OCI-LY1 (cell line): Measurements from ENCODE around the gene CENPO.

Experiments
- H2AFZ ChIP-seq: fragments of 200-600 bp; sonication (generic), shearing (Covaris generic); 2 replicates; pipeline ENCODE4 v1.6.0; 2014; ENCODE audit warnings: antibody characterized with exemption, mild to moderate bottlenecking, low read length
- H3F3A ChIP-seq: fragments of 200-600 bp; sonication (generic), shearing (Covaris generic); 2 replicates; pipeline ENCODE4 v1.6.0; 2014; ENCODE audit warnings: mild to moderate bottlenecking, antibody characterized with exemption, low read length, moderate library complexity; ENCODE audit not compliant: insufficient read depth
- H3K27ac ChIP-seq: fragments of 200-600 bp; sonication (generic); 2 replicates; pipeline ENCODE4 v1.5.1; 2014; ENCODE audit warnings: low read length, mixed run types, mild to moderate bottlenecking, low read depth; ENCODE audit not compliant: poor library complexity, severe bottlenecking
- H3K27me3 ChIP-seq: fragments of 200-600 bp; sonication (generic); 2 replicates; pipeline ENCODE4 v1.6.0; 2014; ENCODE audit warnings: antibody characterized with exemption, mild to moderate bottlenecking, low read length, moderate library complexity; ENCODE audit not compliant: insufficient read depth
- H3K36me3 ChIP-seq: fragments of 200-600 bp; sonication (generic); 2 replicates; pipeline ENCODE4 v1.6.1; 2014; ENCODE audit warnings: mild to moderate bottlenecking, antibody characterized with exemption, low read length, moderate library complexity, mixed read lengths; ENCODE audit not compliant: insufficient read depth
- H3K4me1 ChIP-seq: fragments of 200-600 bp; sonication (generic); 2 replicates; pipeline ENCODE4 v1.5.1; 2014; ENCODE audit warnings: mild to moderate bottlenecking, low read length, moderate library complexity; ENCODE audit not compliant: insufficient read depth, severe bottlenecking
- H3K4me2 ChIP-seq: fragments of 200-600 bp; sonication (generic), shearing (Covaris generic); 2 replicates; pipeline ENCODE4 v1.6.1; 2014; ENCODE audit warnings: low read length
- H3K4me3 ChIP-seq: fragments of 200-600 bp; sonication (generic); 2 replicates; pipeline ENCODE4 v1.5.1; 2014; ENCODE audit warnings: low read length, low read depth, mild to moderate bottlenecking, mixed read lengths; ENCODE audit not compliant: poor library complexity, severe bottlenecking
- H3K79me2 ChIP-seq: fragments of 200-600 bp; shearing (Covaris generic); 2 replicates; pipeline ENCODE4 v1.6.1; 2016; ENCODE audit warnings: mixed run types, low read length, mixed read lengths; ENCODE audit not compliant: insufficient read depth
- H3K9ac ChIP-seq: fragments of 200-600 bp; sonication (generic), shearing (Covaris generic); 2 replicates; pipeline ENCODE4 v1.6.1; 2014; ENCODE audit warnings: mild to moderate bottlenecking, low read length, mixed read lengths
- H3K9me2 ChIP-seq: fragments of 200-600 bp; sonication (generic), shearing (Covaris generic); 2 replicates; pipeline ENCODE4 v1.6.1; 2014; ENCODE audit warnings: low read depth, mild to moderate bottlenecking, low read length, mixed read lengths
- H3K9me3 ChIP-seq: fragments of 200-600 bp; shearing (Covaris generic); 2 replicates; pipeline ENCODE4 v1.6.1; 2014; ENCODE audit warnings: low read length, mixed read lengths
- H4K20me1 ChIP-seq: fragments of 200-600 bp; sonication (generic), shearing (Covaris generic); 2 replicates; pipeline ENCODE4 v1.6.0; 2016; ENCODE audit warnings: mild to moderate bottlenecking, low read length; ENCODE audit not compliant: insufficient read depth
- EZH2 ChIP-seq: fragments of 200-600 bp; sonication (generic), shearing (Covaris generic); IDR thresholded peaks from 2 replicates; pipeline ENCODE4 v1.8.0; 2017; ENCODE audit warnings: borderline replicate concordance, mixed run types, mild to moderate bottlenecking, antibody characterized with exemption, low read length, moderate library complexity, mixed read lengths
- TF ChIP-seq, protein P1 (sequence below): fragments of 200-600 bp; sonication (generic), shearing (Covaris generic); IDR thresholded peaks from 2 replicates; pipeline ENCODE4 v1.5.1; 2017; ENCODE audit warnings: mild to moderate bottlenecking, antibody characterized with exemption, low read length, moderate library complexity, mixed read lengths

CENPO gene

DNA sequence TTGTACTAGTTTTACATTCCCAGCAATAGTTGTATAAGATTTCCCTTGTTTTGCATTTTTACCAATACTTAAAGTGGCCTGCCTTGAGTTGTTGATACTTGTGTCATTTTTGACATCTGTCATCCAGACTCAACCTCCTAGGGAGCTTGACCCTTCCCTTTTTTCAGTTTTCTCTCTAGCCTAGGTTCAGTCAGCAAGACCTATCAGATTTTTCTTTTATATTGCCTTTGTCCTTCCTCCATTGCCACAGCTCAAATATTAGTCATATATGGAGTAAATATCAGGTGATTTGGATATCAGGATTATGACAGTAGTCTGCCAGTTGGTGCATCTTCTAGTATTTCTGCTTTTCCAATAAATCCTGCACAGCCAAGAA is 13.4 kb downstream of the CENPO start:
- Histone ChIP-seq H3K36me3 (peaks cover 36% of the 10 kb centered on the region), H3K27ac (peak overlapping the region; percentile 26), H3K27me3 (no peaks in the 10 kb centered on the region), H3K9me2 (no peaks in the 10 kb centered on the region), H3K9me3 (no peaks in the 10 kb centered on the region), H3F3A (no peaks in the 10 kb centered on the region), H4K20me1 (no peaks in the 10 kb centered on the region), H3K4me2 (no peak overlapping the region), H3K79me2 (peaks cover 44% of the 10 kb centered on the region), H3K4me1 (peaks cover 7% of the 10 kb centered on the region), H3K4me3 (no peak overlapping the region), H3K9ac (no peak overlapping the region), H2AFZ (no peak overlapping the region)
- TF ChIP-seq, protein P1, sequence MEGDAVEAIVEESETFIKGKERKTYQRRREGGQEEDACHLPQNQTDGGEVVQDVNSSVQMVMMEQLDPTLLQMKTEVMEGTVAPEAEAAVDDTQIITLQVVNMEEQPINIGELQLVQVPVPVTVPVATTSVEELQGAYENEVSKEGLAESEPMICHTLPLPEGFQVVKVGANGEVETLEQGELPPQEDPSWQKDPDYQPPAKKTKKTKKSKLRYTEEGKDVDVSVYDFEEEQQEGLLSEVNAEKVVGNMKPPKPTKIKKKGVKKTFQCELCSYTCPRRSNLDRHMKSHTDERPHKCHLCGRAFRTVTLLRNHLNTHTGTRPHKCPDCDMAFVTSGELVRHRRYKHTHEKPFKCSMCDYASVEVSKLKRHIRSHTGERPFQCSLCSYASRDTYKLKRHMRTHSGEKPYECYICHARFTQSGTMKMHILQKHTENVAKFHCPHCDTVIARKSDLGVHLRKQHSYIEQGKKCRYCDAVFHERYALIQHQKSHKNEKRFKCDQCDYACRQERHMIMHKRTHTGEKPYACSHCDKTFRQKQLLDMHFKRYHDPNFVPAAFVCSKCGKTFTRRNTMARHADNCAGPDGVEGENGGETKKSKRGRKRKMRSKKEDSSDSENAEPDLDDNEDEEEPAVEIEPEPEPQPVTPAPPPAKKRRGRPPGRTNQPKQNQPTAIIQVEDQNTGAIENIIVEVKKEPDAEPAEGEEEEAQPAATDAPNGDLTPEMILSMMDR: no peak
- no peak for TF ChIP-seq EZH2

DNA sequence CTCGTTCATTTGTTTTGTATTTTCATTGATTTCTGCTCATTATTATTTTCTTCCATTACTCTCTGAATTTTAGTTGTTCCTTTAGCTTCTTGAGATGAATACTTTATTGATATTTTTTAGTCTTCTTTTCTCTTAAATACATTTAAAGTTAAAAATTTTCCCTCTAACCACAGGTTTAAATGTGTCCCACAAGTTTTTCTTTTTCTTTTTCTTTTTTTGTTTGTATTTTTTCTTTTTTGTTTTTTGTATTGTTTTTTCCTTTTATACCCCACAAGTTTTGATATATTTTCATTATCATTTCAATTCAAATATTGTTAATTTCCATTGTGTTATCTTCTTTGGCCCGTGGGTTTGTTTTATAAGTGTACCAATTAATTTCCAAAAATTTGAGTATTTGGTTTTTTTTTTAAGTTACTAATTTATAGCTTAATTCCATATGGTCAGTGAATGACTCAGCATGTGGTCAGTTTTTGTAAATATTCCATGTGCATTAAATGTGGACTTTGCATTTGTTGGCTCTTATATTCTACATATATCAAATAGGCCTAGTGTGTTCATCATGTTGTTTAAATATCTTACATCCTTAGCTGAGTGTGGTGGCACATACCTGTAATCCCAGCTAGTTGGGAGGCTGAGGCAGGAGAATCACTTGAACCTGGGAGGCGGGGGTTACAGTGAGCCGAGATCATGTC is 16.2 kb downstream of the CENPO start:
- Histone ChIP-seq H3K9me2 (no peaks in the 10 kb centered on the region), H3K4me1 (peaks cover 7% of the 10 kb centered on the region), H4K20me1 (no peaks in the 10 kb centered on the region), H3K4me3 (no peak overlapping the region), H3K27me3 (no peaks in the 10 kb centered on the region), H3K79me2 (peaks cover 66% of the 10 kb centered on the region), H3K9me3 (no peaks in the 10 kb centered on the region), H3K4me2 (no peak overlapping the region), H2AFZ (no peak overlapping the region), H3F3A (no peaks in the 10 kb centered on the region), H3K36me3 (peaks cover 48% of the 10 kb centered on the region), H3K27ac (no peak overlapping the region), H3K9ac (no peak overlapping the region)
- no peak for TF ChIP-seq EZH2
- TF ChIP-seq, protein P1: no peak

DNA sequence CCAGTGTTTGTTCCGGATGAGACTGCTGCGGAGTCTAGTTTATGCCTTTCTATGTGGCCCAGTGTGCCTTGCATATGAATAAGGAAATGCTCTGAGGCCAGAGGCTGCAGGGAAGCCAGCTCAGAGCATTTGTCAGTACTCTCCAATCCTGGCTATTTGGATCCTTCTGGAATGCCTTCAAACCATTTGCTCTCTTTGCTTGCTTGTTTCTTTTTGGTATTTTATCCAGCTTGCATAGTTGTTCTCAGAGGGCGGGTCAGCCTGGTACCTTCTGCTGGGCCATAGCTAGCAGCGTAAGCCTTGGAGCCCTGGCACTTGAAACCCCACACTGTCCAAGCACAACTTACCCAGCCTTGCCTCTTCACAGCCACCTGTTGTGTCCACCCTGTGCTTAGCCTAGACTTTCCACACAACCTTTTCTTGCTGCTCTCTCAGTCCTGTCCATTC is 20.5 kb downstream of the CENPO start:
- Histone ChIP-seq H4K20me1 (no peaks in the 10 kb centered on the region), H3K9me2 (no peaks in the 10 kb centered on the region), H3K4me2 (no peak overlapping the region), H3F3A (no peaks in the 10 kb centered on the region), H3K27ac (no peak overlapping the region), H3K4me3 (no peak overlapping the region), H3K9me3 (no peaks in the 10 kb centered on the region), H3K36me3 (peaks cover 65% of the 10 kb centered on the region), H3K79me2 (peaks cover 42% of the 10 kb centered on the region), H2AFZ (no peak overlapping the region), H3K27me3 (no peaks in the 10 kb centered on the region), H3K9ac (no peak overlapping the region), H3K4me1 (peaks cover 7% of the 10 kb centered on the region)
- no peak for TF ChIP-seq EZH2
- TF ChIP-seq, protein P1: no peak
